Right atrium auricular region (tissue), 2 donors: ENCODE measurements around the gene NKX6-1. TPM values are rescaled to one million over a fixed set of nuclear protein-coding genes. Genes with fewer than 3 reads are reported as not detected.

Experiments used
- DNase-seq: peaks from one replicate; pipeline ENCODE4 v3.0.0-alpha.2; 2019; ENCODE audit warnings: low spot score
- H3K27ac ChIP-seq, 2 donors: fragments of 200-600 bp; sonication (generic); 1 replicate in 1 of 2; 2 replicates in 1 of 2; pipeline ENCODE4 v1.5.1; 2016 to 2019
- H3K27me3 ChIP-seq, 2 donors: fragments of 200-600 bp; sonication (generic); one replicate each; pipeline versions ENCODE4 v1.5.1 to v1.6.0; 2017 to 2019
- H3K36me3 ChIP-seq: fragments of 200-600 bp; sonication (generic); one replicate; pipeline ENCODE4 v1.5.1; 2016
- H3K4me1 ChIP-seq, 2 donors: fragments of 200-600 bp; sonication (generic); one replicate each; pipeline versions ENCODE4 v1.5.1 to v1.6.0; 2017 to 2019
- H3K4me3 ChIP-seq, 2 donors: fragments of 200-600 bp; sonication (generic); 1 replicate in 1 of 2; 2 replicates in 1 of 2; pipeline ENCODE4 v1.5.1; 2017 to 2019; ENCODE audit warnings: mild to moderate bottlenecking in 1 of 2, moderate library complexity in 1 of 2
- H3K9me3 ChIP-seq, 2 donors: fragments of 200-600 bp; sonication (generic); one replicate each; pipeline ENCODE4 v1.5.1; 2019
- CTCF ChIP-seq, 2 donors: fragments of 200-600 bp; sonication (generic); IDR thresholded peaks; one replicate each; pipeline ENCODE4 v1.5.1; 2019; ENCODE audit warnings: antibody characterized with exemption in 2 of 2
- total RNA-seq, 2 donors: library from RNA; depleted of rRNA; stranded (reverse); fragments of >200 nt; gene quantifications; one replicate each; pipeline ENCODE4 v1.1.0, GENCODE V29; 2016

The NKX6-1 gene
- total RNA-seq, 2 donors from 2014 or later = not detected

- peaks cover 23 to 53% of the 10 kb centered on the region in 2 donors for H3K27me3 ChIP-seq
Measured at GRCh38 chr4:84481860-84482245, 17.2 kb downstream of the NKX6-1 start.

GRCh38 chr4:84481077-84481859, 17.8 kb downstream of the NKX6-1 start:
- peaks cover 23 to 53% of the 10 kb centered on the region in 2 donors for H3K27me3 ChIP-seq
- H3K4me3 ChIP-seq = no peak overlapping the region
- DNase-seq = no peak
- H3K27ac ChIP-seq = no peak overlapping the region
- TF ChIP-seq CTCF (IDR thresholded peaks at IDR 0.05) = no peak
- H3K9me3 ChIP-seq = no peaks in the 10 kb centered on the region
- no peaks in the 10 kb centered on the region for H3K36me3 ChIP-seq
- H3K4me1 ChIP-seq = peaks cover 0 to 22% of the 10 kb centered on the region in 2 donors

More at GRCh38 chr4:84481860-84482245, 17.2 kb downstream of the NKX6-1 start:
- no peaks in the 10 kb centered on the region for H3K36me3 ChIP-seq
- H3K4me1 ChIP-seq = peaks cover 0 to 22% of the 10 kb centered on the region in 2 donors
- H3K27ac ChIP-seq = no peak overlapping the region
- DNase-seq = no peak
- H3K9me3 ChIP-seq = no peaks in the 10 kb centered on the region
- TF ChIP-seq CTCF (IDR thresholded peaks at IDR 0.05) = no peak
- no peak overlapping the region for H3K4me3 ChIP-seq

GRCh38 chr4:84480082-84480481, 19.0 kb downstream of the NKX6-1 start:
- no peak overlapping the region for H3K27ac ChIP-seq
- H3K36me3 ChIP-seq = no peaks in the 10 kb centered on the region
- H3K4me3 ChIP-seq = no peak overlapping the region
- no peak for DNase-seq
- H3K27me3 ChIP-seq = peaks cover 23 to 45% of the 10 kb centered on the region in 2 donors
- H3K9me3 ChIP-seq = no peaks in the 10 kb centered on the region
- TF ChIP-seq CTCF (IDR thresholded peaks at IDR 0.05) = no peak
- peaks cover 0 to 22% of the 10 kb centered on the region in 2 donors for H3K4me1 ChIP-seq

GRCh38 chr4:84479663-84480062, 19.4 kb downstream of the NKX6-1 start:
- Histone ChIP-seq H3K27ac (no peak overlapping the region), H3K27me3 (peaks cover 23 to 41% of the 10 kb centered on the region in 2 donors)
- no peak for DNase-seq

GRCh38 chr4:84477738-84478137, 21.4 kb downstream of the NKX6-1 start:
- no peak overlapping the region for H3K27ac ChIP-seq
- H3K4me1 ChIP-seq = peaks cover 0 to 15% of the 10 kb centered on the region in 2 donors
- no peak for DNase-seq
- no peak overlapping the region for H3K4me3 ChIP-seq
- no peaks in the 10 kb centered on the region for H3K36me3 ChIP-seq
- no peaks in the 10 kb centered on the region for H3K9me3 ChIP-seq
- H3K27me3 ChIP-seq = peaks cover 15 to 23% of the 10 kb centered on the region in 2 donors
- TF ChIP-seq CTCF (IDR thresholded peaks at IDR 0.05) = no peak

More at GRCh38 chr4:84479663-84480062, 19.4 kb downstream of the NKX6-1 start:
- no peaks in the 10 kb centered on the region for H3K9me3 ChIP-seq
- no peak for TF ChIP-seq CTCF (IDR thresholded peaks at IDR 0.05)
- H3K4me1 ChIP-seq = peaks cover 0 to 22% of the 10 kb centered on the region in 2 donors
- no peak overlapping the region for H3K4me3 ChIP-seq
- no peaks in the 10 kb centered on the region for H3K36me3 ChIP-seq
